IMR-90 (cell line): ENCODE results near the gene WDR53.

Experiments
- CTCF ChIP-seq: conservative IDR thresholded peaks from 2 replicates; pipeline ENCODE4 v1.5.1; 2012; ENCODE audit warnings: mild to moderate bottlenecking, low read depth, low read length, improper control_type of control experiment
- MAZ ChIP-seq: IDR thresholded peaks from 2 replicates; pipeline ENCODE4 v1.6.1; 2012; ENCODE audit warnings: low read depth, mild to moderate bottlenecking, low read length, improper control_type of control experiment, moderate library complexity, borderline replicate concordance
- RFX5 ChIP-seq: IDR thresholded peaks from 2 replicates; pipeline ENCODE4 v1.8.0; 2012; ENCODE audit warnings: low read depth, mild to moderate bottlenecking, low read length, moderate library complexity
- USF2 ChIP-seq: fragments of 150-350 bp; IDR thresholded peaks from 2 replicates; pipeline ENCODE4 v1.6.1; 2017; ENCODE audit warnings: mild to moderate bottlenecking, antibody characterized with exemption, low read length, low read depth

- TF ChIP-seq CTCF (no peak), MAZ (no peak), RFX5 (no peak), USF2 (no peak)
Measured at GRCh38 chr3:196558476-196558875, 9.9 kb downstream of the WDR53 start.
